ENCODE data around the gene HOXA6. TPM values are rescaled to one million over a fixed set of nuclear protein-coding genes. Genes with fewer than 3 reads are reported as not detected.

Gene HOXA6
- total and polyA plus RNA-seq, 2 of the 4 experiments (the other 2 are of a cell fraction), result 1.4 to 1.8 TPM

- in situ Hi-C loops (cut with MboI; ENCODE audit: low sequenced_read_pairs), result loop anchor here (10.0 kb wide), 1 partner anchor 913 kb away; no protein-coding TSS in a partner anchor
- Histone ChIP-seq H2BK15ac (ENCODE audit: low read depth, low read length) (peak overlapping the region; percentile 35; the same call in 1 of the 3 replicates), H3K9me3 (ENCODE audit: control insufficient read depth, insufficient read depth, low read length) (no peaks in the 10 kb centered on the region), H3K79me1 (ENCODE audit: low read depth in 1 of 2, low read length in 2 of 2) (peaks cover 0 to 43% of the 10 kb centered on the region in 2 experiments; a peak in 2 of 4 replicates), H4K91ac (ENCODE audit: insufficient read depth, low read depth, low read length) (peak overlapping the region; percentile 74), H2BK20ac (ENCODE audit: low read depth, low read length) (0 out of 2 replicates have a peak overlapping the region, but pooled peaks have one; percentile 11), H4K5ac (ENCODE audit: low read depth, low read length) (peak overlapping the region; percentile 91), H3K56ac (ENCODE audit: extremely low read depth, insufficient read depth, low read length) (peak overlapping the region; percentile 70), H3K14ac (replicated peaks; ENCODE audit: low read depth, low read length) (peak overlapping the region; percentile 81), H3K18ac (ENCODE audit: low read depth, low read length) (peak overlapping the region; percentile 83), H3K9me1 (ENCODE audit: insufficient read depth, low read length) (peaks cover 13% of the 10 kb centered on the region; the same call in 1 of the 2 replicates), H3K4me3 (ENCODE audit: insufficient read depth, low read depth, low read length) (peak overlapping the region; percentile 45), H3K23ac (ENCODE audit: low read depth, low read length) (peak overlapping the region; percentile 72), H3K4me2 (ENCODE audit: low read depth, low read length) (peak overlapping the region; percentile 85), H2AK9ac (replicated peaks; ENCODE audit: low read depth, low read length, poor library complexity) (peak overlapping the region; percentile 91), H2AFZ (replicated peaks; ENCODE audit: low read length, poor library complexity) (peak overlapping the region; percentile 60), H2BK120ac (ENCODE audit: low read depth, low read length) (peak overlapping the region; percentile 87), H4K20me1 (ENCODE audit: insufficient read depth, low read length) (peaks cover 9% of the 10 kb centered on the region; the same call in 1 of the 2 replicates), H3K36me3 (ENCODE audit: control insufficient read depth, insufficient read depth, low read length) (peaks cover 9% of the 10 kb centered on the region; the same call in 1 of the 2 replicates), H2BK5ac (ENCODE audit: low read depth, low read length, poor library complexity, severe bottlenecking) (peak overlapping the region; percentile 95), H2AK5ac (ENCODE audit: low read depth, low read length) (peak overlapping the region; percentile 81), H3K4me1 (ENCODE audit: control insufficient read depth, insufficient read depth, low read length) (peaks cover 50% of the 10 kb centered on the region), H4K8ac (ENCODE audit: low read depth in 2 of 2, low read length in 2 of 2) (peak overlapping the region; percentile 82 to 91), H3K27ac (ENCODE audit: insufficient read depth, low read length) (peak overlapping the region; percentile 98), H3K27me3 (ENCODE audit: control insufficient read depth, insufficient read depth, low read length) (no peaks in the 10 kb centered on the region), H3K4ac (ENCODE audit: low read depth, low read length) (peak overlapping the region; percentile 88), H3K9ac (ENCODE audit: low read depth, low read length) (peak overlapping the region; percentile 92)
- no TSS peak for BruUV-seq (replicated peaks)
- peak; percentile 38 for TF ChIP-seq POLR2A (IDR thresholded peaks at IDR 0.05; ENCODE audit: low read depth, low read length)
- TF ChIP-seq MAFK (IDR thresholded peaks at IDR 0.05; ENCODE audit: low read depth, low read length), result no peak
- no peak for TF ChIP-seq CTCF (conservative IDR thresholded peaks at IDR 0.05; ENCODE audit: low read depth, low read length)
- TF ChIP-seq MAZ (IDR thresholded peaks at IDR 0.05; ENCODE audit: borderline replicate concordance, low read depth, low read length), result no peak
- TF ChIP-seq MXI1 (IDR thresholded peaks at IDR 0.05; ENCODE audit: borderline replicate concordance, low read depth, low read length), result no peak
- TF ChIP-seq CEBPB (IDR thresholded peaks at IDR 0.05; ENCODE audit: low read depth, low read length), result no peak
- whole genome bisulfite sequencing, 2 experiments (ENCODE audit: extremely low coverage in 2 of 2, insufficient read length in 1 of 2), result 0% methylated on average over 11 of the region's 47 CpGs; no CpG with 5 or more reads in 1 of the 2 experiments
- dilution Hi-C loops (cut with HindIII; ENCODE audit: low sequenced_read_pairs, unreplicated experiment), result no loop called here
- ATAC-seq (ENCODE audit: low read depth) (0 out of 2 replicates have a peak, but pooled peaks have one; percentile 1), DNase-seq (peak; percentile 86)
- ChIA-PET CTCF (interaction anchor here (1.0 to 1.1 kb wide), 2 partner anchors 36 to 418 kb away, joined by 3 to 4 read pairs; no protein-coding TSS in a partner anchor), POLR2A (ENCODE audit: unreplicated experiment) (interaction anchor here (0.6 to 1.3 kb wide), 3 partner anchors 8 to 1033 kb away, joined by 3 to 14 read pairs (median 5); partner anchors contain the start of gene HOXA5)
- intact Hi-C loops (cut with micrococcal nuclease), result no loop called here
Measured at GRCh38 chr7:27107391-27108381, 39.9 kb downstream of the HOXA6 start.
